H1 (cell line): ENCODE data around the gene CATSPERD. TPM values are rescaled to one million over a fixed set of nuclear protein-coding genes. Genes with fewer than 3 reads are reported as not detected.
A peak's percentile ranks its signal among the peaks of the same experiment; 100 is the strongest.

ENCODE experiments used
- CTCF ChIA-PET: fragments of 300-600 bp; sonication (Branson Sonifier 250); formaldehyde crosslinking; loops from one replicate; lab custom pipeline; 2021; ENCODE audit not compliant: partially characterized antibody; lab: Charles Lee
- POLR2A ChIA-PET: fragments of 300-600 bp; sonication (Branson Sonifier 250); formaldehyde crosslinking; loops from one replicate; lab custom pipeline; 2021; ENCODE audit warnings: inconsistent platforms; ENCODE audit not compliant: partially characterized antibody; lab: Charles Lee
- DNase-seq, 2 experiments: peaks; one replicate each; pipeline versions ENCODE4 v3.0.0 to v3.0.0-alpha.2; 2010 to 2022; ENCODE audit warnings: low spot score in 2 of 2, low read depth in 1 of 2, mixed read lengths in 1 of 2
- FAIRE-seq: peaks from 2 replicates; lab custom pipeline; 2011; peaks lifted over from hg19 to GRCh38; lab: Jason Lieb, UNC
- H2AFZ ChIP-seq: 2 replicates; pipeline ENCODE4 v1.8.1; 2012; ENCODE audit warnings: low read length, inconsistent platforms
- H2AK5ac ChIP-seq: 2 replicates; pipeline ENCODE4 v1.6.1; 2013; ENCODE audit warnings: low read depth, low read length
- H2BK120ac ChIP-seq: replicated peaks from 2 replicates; pipeline ENCODE3; 2013; ENCODE audit warnings: low read depth, low read length, inconsistent platforms
- H2BK12ac ChIP-seq: 2 replicates; pipeline ENCODE4 v1.6.1; 2013; ENCODE audit warnings: low read depth, low read length
- H2BK15ac ChIP-seq: 2 replicates; pipeline ENCODE4 v1.6.1; 2013; ENCODE audit warnings: low read length
- H2BK20ac ChIP-seq: 2 replicates; pipeline ENCODE4 v1.6.1; 2013; ENCODE audit warnings: low read length
- H2BK5ac ChIP-seq: 2 replicates; pipeline ENCODE4 v1.6.1; 2013; ENCODE audit warnings: low read depth, low read length
- H3K14ac ChIP-seq: 2 replicates; pipeline ENCODE4 v1.6.1; 2013; ENCODE audit warnings: inconsistent platforms; ENCODE audit not compliant: insufficient read length
- H3K18ac ChIP-seq: 2 replicates; pipeline ENCODE4 v1.6.1; 2013; ENCODE audit warnings: low read length; ENCODE audit errors: extremely low read depth
- H3K23ac ChIP-seq: 2 replicates; pipeline ENCODE4 v1.6.1; 2013; ENCODE audit warnings: inconsistent platforms; ENCODE audit not compliant: insufficient read length
- H3K23me2 ChIP-seq: 2 replicates; pipeline ENCODE4 v1.6.1; 2013; ENCODE audit warnings: low read depth, low read length
- H3K27ac ChIP-seq: 2 replicates; pipeline ENCODE4 v1.6.1; 2011; ENCODE audit warnings: low read depth, low read length, inconsistent platforms
- H3K27me3 ChIP-seq, 4 experiments: replicated peaks in 1 of 4; 1 replicate in 1 of 4; 2 replicates in 3 of 4; pipeline versions ENCODE4 v1.6.1 to v1.8.1; 2011 to 2013; ENCODE audit warnings: low read length in 3 of 4, mild to moderate bottlenecking in 3 of 4, inconsistent platforms in 2 of 4, mixed read lengths in 2 of 4, moderate library complexity in 1 of 4; ENCODE audit not compliant: control insufficient read depth in 3 of 4, insufficient read depth in 3 of 4; ENCODE audit errors: extremely low read depth in 1 of 4
- H3K36me3 ChIP-seq, 4 experiments: 2 replicates each; pipeline versions ENCODE4 v1.6.1 to v1.8.1; 2011 to 2013; ENCODE audit warnings: mild to moderate bottlenecking in 4 of 4, low read length in 3 of 4, moderate library complexity in 2 of 4, control low read depth in 1 of 4, inconsistent platforms in 1 of 4; ENCODE audit not compliant: insufficient read depth in 4 of 4, control insufficient read depth in 2 of 4
- H3K4ac ChIP-seq: replicated peaks from 2 replicates; pipeline ENCODE3; 2013; ENCODE audit warnings: low read length, low read depth, mixed read lengths, inconsistent platforms; ENCODE audit not compliant: insufficient read length
- H3K4me1 ChIP-seq, 4 experiments: replicated peaks in 1 of 4; 1 replicate in 1 of 4; 2 replicates in 3 of 4; pipeline versions ENCODE4 v1.6.1 to v1.8.1; 2011 to 2013; ENCODE audit warnings: low read length in 3 of 4, inconsistent platforms in 2 of 4, mixed read lengths in 1 of 4; ENCODE audit not compliant: insufficient read depth in 4 of 4, control insufficient read depth in 3 of 4
- H3K4me2 ChIP-seq, 2 experiments: 2 replicates each; pipeline versions ENCODE4 v1.6.1 to v1.8.1; 2011 to 2013; ENCODE audit warnings: low read depth in 2 of 2, low read length in 2 of 2, control low read depth in 1 of 2, inconsistent platforms in 1 of 2, mild to moderate bottlenecking in 1 of 2; ENCODE audit not compliant: insufficient read depth in 1 of 2
- H3K4me3 ChIP-seq, 4 experiments: fragments of 200-600, 300-600 bp in 1 of 4; sonication (generic), shearing (Covaris generic), sonication (Bioruptor Twin) in 1 of 4; 2 replicates each; pipeline versions ENCODE4 v1.5.1 to v1.8.1; 2011 to 2016; ENCODE audit warnings: low read length in 4 of 4, low read depth in 3 of 4, control low read depth in 2 of 4, inconsistent platforms in 2 of 4, mild to moderate bottlenecking in 2 of 4, mixed read lengths in 1 of 4, moderate library complexity in 1 of 4; ENCODE audit not compliant: insufficient read depth in 2 of 4; ENCODE audit errors: extremely low read depth in 1 of 4
- H3K56ac ChIP-seq: replicated peaks from 2 replicates; pipeline ENCODE3; 2013; ENCODE audit warnings: low read depth, mild to moderate bottlenecking, mixed read lengths, low read length, inconsistent platforms; ENCODE audit not compliant: insufficient read length
- H3K79me1 ChIP-seq: 2 replicates; pipeline ENCODE4 v1.6.1; 2013; ENCODE audit warnings: low read depth, low read length, control low read depth
- H3K79me2 ChIP-seq, 2 experiments: 2 replicates each; pipeline versions ENCODE4 v1.6.1 to v1.8.1; 2012 to 2013; ENCODE audit warnings: low read length in 2 of 2, mild to moderate bottlenecking in 2 of 2, inconsistent platforms in 1 of 2; ENCODE audit not compliant: insufficient read depth in 2 of 2, control insufficient read depth in 1 of 2
- H3K9ac ChIP-seq, 4 experiments: replicated peaks in 1 of 4; 1 replicate in 1 of 4; 2 replicates in 3 of 4; pipeline versions ENCODE4 v1.6.1 to v1.8.1; 2011 to 2013; ENCODE audit warnings: low read depth in 3 of 4, low read length in 3 of 4, control low read depth in 2 of 4, mild to moderate bottlenecking in 2 of 4, moderate library complexity in 2 of 4, inconsistent platforms in 1 of 4; ENCODE audit errors: extremely low read depth in 1 of 4
- H3K9me3 ChIP-seq, 2 experiments: 2 replicates each; pipeline versions ENCODE4 v1.6.1 to v1.8.1; 2012 to 2013; ENCODE audit warnings: mild to moderate bottlenecking in 2 of 2, moderate library complexity in 2 of 2, control low read depth in 1 of 2, inconsistent platforms in 1 of 2, low read depth in 1 of 2, low read length in 1 of 2, mixed read lengths in 1 of 2; ENCODE audit not compliant: insufficient read depth in 2 of 2
- H4K20me1 ChIP-seq, 2 experiments: replicated peaks in 1 of 2; 2 replicates each; pipeline versions ENCODE3 to v1.8.1; 2011 to 2013; ENCODE audit warnings: inconsistent platforms in 2 of 2, low read length in 2 of 2, mild to moderate bottlenecking in 1 of 2; ENCODE audit not compliant: insufficient read depth in 2 of 2, control insufficient read depth in 1 of 2
- H4K5ac ChIP-seq: 2 replicates; pipeline ENCODE4 v1.6.1; 2013; ENCODE audit warnings: low read length, low read depth, mixed read lengths, inconsistent platforms; ENCODE audit not compliant: insufficient read length
- H4K8ac ChIP-seq: 2 replicates; pipeline ENCODE4 v1.8.0; 2013; ENCODE audit warnings: mild to moderate bottlenecking, moderate library complexity, low read length, inconsistent platforms; ENCODE audit not compliant: insufficient read depth; ENCODE audit errors: extremely low read depth
- H4K91ac ChIP-seq: replicated peaks from 2 replicates; pipeline ENCODE3; 2013; ENCODE audit warnings: low read length, mixed read lengths, inconsistent platforms; ENCODE audit not compliant: insufficient read length
- MAX ChIP-seq: IDR thresholded peaks from 2 replicates; pipeline ENCODE4 v1.6.1; 2012; ENCODE audit warnings: inconsistent platforms
- PHF8 ChIP-seq: fragments of 200-600 bp; sonication (generic); conservative IDR thresholded peaks from 2 replicates; pipeline ENCODE4 v1.7.1; 2012; ENCODE audit warnings: low read depth, mild to moderate bottlenecking, inconsistent platforms, low read length, moderate library complexity
- TAF1 ChIP-seq: IDR thresholded peaks from 2 replicates; pipeline ENCODE4 v1.6.1; 2011; ENCODE audit warnings: mild to moderate bottlenecking, low read depth, low read length
- TAF7 ChIP-seq: optimal IDR thresholded peaks from 2 replicates; pipeline ENCODE3; 2011; ENCODE audit warnings: low read depth, mild to moderate bottlenecking, inconsistent platforms, low read length, moderate library complexity, borderline replicate concordance
- WGBS, 2 experiments: shearing (Covaris generic) in 1 of 2; methylation state at CpG; one replicate each; pipeline versions ENCODE4 v1.1.6 to v1.1.7; 2013 to 2015; ENCODE audit warnings: low lambda C conversion rate in 2 of 2, mixed read lengths in 2 of 2, inconsistent platforms in 1 of 2, low coverage in 1 of 2, missing lambda C conversion rate in 1 of 2; ENCODE audit not compliant: insufficient replicate concordance in 2 of 2, insufficient coverage in 1 of 2, insufficient read length in 1 of 2; ENCODE audit errors: extremely low coverage in 1 of 2, missing lambda C conversion rate in 1 of 2; 5-methylcytosine and 5-hydroxymethylcytosine counted together
- polyA plus RNA-seq, 7 experiments: library from polyadenylated mRNA; depleted of rRNA in 3 of 7; stranded (reverse) in 5 of 7; unstranded in 2 of 7; fragments of >200 nt in 5 of 7; fragments of 200-250 nt in 2 of 7; gene quantifications; 1 replicate in 5 of 7; 2 replicates in 1 of 7; 4 replicates in 1 of 7; pipeline versions ENCODE4 v1.2.1 to v1.2.3, GENCODE V29; 2011 to 2013; ENCODE audit warnings: missing spikeins in 2 of 7, mixed read lengths in 2 of 7
- total RNA-seq: library from RNA; stranded (reverse); fragmentation: NEBNext Ultra II Directional; extraction: Animal tissue kit (Norgen Biotek cat#: 25700); gene quantifications from 2 replicates; pipeline ENCODE4 v1.2.1, GENCODE V29; 2021

The CATSPERD gene
- total and polyA plus RNA-seq, 2 of the 8 experiments (the other 6 are each of a cell fraction or from before 2014, with no cell fraction given), result 0.12 TPM; not detected in 1

- H2BK20ac ChIP-seq, result no peak overlapping the region
- no peak overlapping the region for H2BK120ac ChIP-seq
- peak overlapping the region; percentile 76 for H4K5ac ChIP-seq
- peaks cover 3% of the 10 kb centered on the region; the same call in 1 of the 2 replicates for H3K79me1 ChIP-seq
- H3K27ac ChIP-seq, result peak overlapping the region; percentile 69; the same call in 1 of the 2 replicates
- H2BK5ac ChIP-seq, result peak overlapping the region; percentile 81; the same call in 1 of the 2 replicates
- DNase-seq (no peak), FAIRE-seq (no peak)
- peaks cover 15% of the 10 kb centered on the region; the same call in 1 of the 2 replicates for H3K23me2 ChIP-seq
- H4K20me1 ChIP-seq, result peaks cover 0 to 10% of the 10 kb centered on the region in 2 experiments
- H3K9me3 ChIP-seq, result no peaks in the 10 kb centered on the region
- H3K4me2 ChIP-seq, result peak overlapping the region; percentile 89 to 97
- H3K4me1 ChIP-seq, result peaks cover 0 to 14% (median 0%) of the 10 kb centered on the region in 4 experiments; a peak in 5 of 7 replicates
- H2AFZ ChIP-seq, result no peak overlapping the region; the same call in 1 of the 2 replicates
- TF ChIP-seq PHF8 (peak; percentile 81), TAF1 (no peak), MAX (peak; percentile 2; the same call in 1 of the 2 replicates), TAF7 (peak; percentile 7)
- peak overlapping the region in 3 of 4 experiments; percentile 64 to 67 (median 65); a peak in 5 of 7 replicates for H3K9ac ChIP-seq
- no peak overlapping the region for H3K23ac ChIP-seq
- H2BK12ac ChIP-seq, result no peak overlapping the region
- no peak overlapping the region for H4K91ac ChIP-seq
- H3K18ac ChIP-seq, result no peak overlapping the region; the same call in 1 of the 2 replicates
- peak overlapping the region; percentile 69; the same call in 1 of the 2 replicates for H4K8ac ChIP-seq
- no peaks in the 10 kb centered on the region for H3K79me2 ChIP-seq
- no peak overlapping the region for H2AK5ac ChIP-seq
- peak overlapping the region; percentile 58 for H3K4ac ChIP-seq
- H3K14ac ChIP-seq, result no peak overlapping the region
- ChIA-PET CTCF (no interaction called here), POLR2A (interaction anchor here (1.0 to 2.8 kb wide), 5 partner anchors 11 to 38 kb away, joined by 3 to 13 read pairs (median 3); no protein-coding TSS in a partner anchor)
- no peaks in the 10 kb centered on the region for H3K27me3 ChIP-seq
- peak overlapping the region; percentile 58 to 83 (median 76) for H3K4me3 ChIP-seq
- WGBS, 2 experiments, result 9% methylated on average over 20 of the region's 23 CpGs; no CpG with 5 or more reads in 1 of the 2 experiments
- H2BK15ac ChIP-seq, result no peak overlapping the region
- peak overlapping the region; percentile 52 for H3K56ac ChIP-seq
- H3K36me3 ChIP-seq, result 0 out of 8 replicates have a peak, but pooled peaks cover 0 to 2% (median 0%) of the 10 kb centered on the region in 4 experiments
These were observed 40.4 kb upstream of the CATSPERD start for GRCh38 chr19:5680084-5680436.
